ENCODE data around the gene MTFR1L.

The MTFR1L gene

GRCh38 chr1:25780318-25781129 lies 39.2 kb upstream of the MTFR1L start:
- no peaks in the 10 kb centered on the region for H3K9me3 ChIP-seq
- no peak overlapping the region for H3K27ac ChIP-seq
- no peaks in the 10 kb centered on the region for H3K4me1 ChIP-seq (ENCODE audit: control insufficient read depth in 1 of 2, insufficient read depth in 1 of 2, low read depth in 1 of 2, low read length in 1 of 2)
- TF ChIP-seq CTCF (IDR thresholded peaks at IDR 0.05), result no peak
- H3K27me3 ChIP-seq, result peaks cover 2% of the 10 kb centered on the region
- no peak overlapping the region for H3K4me3 ChIP-seq (ENCODE audit: low read depth in 1 of 2, low read length in 1 of 2)
- no peaks in the 10 kb centered on the region for H3K36me3 ChIP-seq

GRCh38 chr1:25781130-25781433 lies 38.7 kb upstream of the MTFR1L start:
- Histone ChIP-seq H3K27me3 (no peaks in the 10 kb centered on the region), H3K4me1 (ENCODE audit: control insufficient read depth in 1 of 2, insufficient read depth in 1 of 2, low read depth in 1 of 2, low read length in 1 of 2) (no peaks in the 10 kb centered on the region), H3K9me3 (no peaks in the 10 kb centered on the region), H3K27ac (no peak overlapping the region), H3K4me3 (ENCODE audit: low read depth in 1 of 2, low read length in 1 of 2) (no peak overlapping the region), H3K36me3 (no peaks in the 10 kb centered on the region)
- TF ChIP-seq CTCF (IDR thresholded peaks at IDR 0.05), result no peak

- TF ChIP-seq CTCF (IDR thresholded peaks at IDR 0.05), result no peak
- H3K9me3 ChIP-seq, result no peaks in the 10 kb centered on the region
- H3K4me1 ChIP-seq (ENCODE audit: control insufficient read depth in 1 of 2, insufficient read depth in 1 of 2, low read depth in 1 of 2, low read length in 1 of 2), result no peaks in the 10 kb centered on the region
- H3K27ac ChIP-seq, result no peak overlapping the region
- H3K36me3 ChIP-seq, result no peaks in the 10 kb centered on the region
- no peak overlapping the region for H3K4me3 ChIP-seq (ENCODE audit: low read depth in 1 of 2, low read length in 1 of 2)
- no peaks in the 10 kb centered on the region for H3K27me3 ChIP-seq
Observed at GRCh38 chr1:25782608-25783201, 37.0 kb upstream of the MTFR1L start.

- Histone ChIP-seq H3K27me3 (no peaks in the 10 kb centered on the region), H3K27ac (no peak overlapping the region), H3K9me3 (no peaks in the 10 kb centered on the region), H3K4me3 (ENCODE audit: low read depth in 1 of 2, low read length in 1 of 2) (no peak overlapping the region), H3K4me1 (ENCODE audit: control insufficient read depth in 1 of 2, insufficient read depth in 1 of 2, low read depth in 1 of 2, low read length in 1 of 2) (no peaks in the 10 kb centered on the region), H3K36me3 (no peaks in the 10 kb centered on the region)
- TF ChIP-seq CTCF (IDR thresholded peaks at IDR 0.05), result no peak
Observed at GRCh38 chr1:25784575-25785051, 35.1 kb upstream of the MTFR1L start.

GRCh38 chr1:25785333-25786067 lies 34.3 kb upstream of the MTFR1L start:
- H3K36me3 ChIP-seq, result no peaks in the 10 kb centered on the region

More at GRCh38 chr1:25785333-25786067, 34.3 kb upstream of the MTFR1L start:
- H3K4me1 ChIP-seq (ENCODE audit: control insufficient read depth in 1 of 2, insufficient read depth in 1 of 2, low read depth in 1 of 2, low read length in 1 of 2), result no peaks in the 10 kb centered on the region
- H3K27me3 ChIP-seq, result no peaks in the 10 kb centered on the region
- TF ChIP-seq CTCF (IDR thresholded peaks at IDR 0.05), result no peak
- no peaks in the 10 kb centered on the region for H3K9me3 ChIP-seq
- no peak overlapping the region for H3K4me3 ChIP-seq (ENCODE audit: low read depth in 1 of 2, low read length in 1 of 2)
- H3K27ac ChIP-seq, result no peak overlapping the region
